Amniotic epithelial cell (primary cell): ENCODE results near the gene HOXA6.
A peak's percentile ranks its signal among the peaks of the same experiment; 100 is the strongest.

Experiments
- DNase-seq: peaks from one replicate; pipeline ENCODE4 v3.0.0-alpha.2; 2010; ENCODE audit warnings: low read depth

Gene HOXA6

DNA sequence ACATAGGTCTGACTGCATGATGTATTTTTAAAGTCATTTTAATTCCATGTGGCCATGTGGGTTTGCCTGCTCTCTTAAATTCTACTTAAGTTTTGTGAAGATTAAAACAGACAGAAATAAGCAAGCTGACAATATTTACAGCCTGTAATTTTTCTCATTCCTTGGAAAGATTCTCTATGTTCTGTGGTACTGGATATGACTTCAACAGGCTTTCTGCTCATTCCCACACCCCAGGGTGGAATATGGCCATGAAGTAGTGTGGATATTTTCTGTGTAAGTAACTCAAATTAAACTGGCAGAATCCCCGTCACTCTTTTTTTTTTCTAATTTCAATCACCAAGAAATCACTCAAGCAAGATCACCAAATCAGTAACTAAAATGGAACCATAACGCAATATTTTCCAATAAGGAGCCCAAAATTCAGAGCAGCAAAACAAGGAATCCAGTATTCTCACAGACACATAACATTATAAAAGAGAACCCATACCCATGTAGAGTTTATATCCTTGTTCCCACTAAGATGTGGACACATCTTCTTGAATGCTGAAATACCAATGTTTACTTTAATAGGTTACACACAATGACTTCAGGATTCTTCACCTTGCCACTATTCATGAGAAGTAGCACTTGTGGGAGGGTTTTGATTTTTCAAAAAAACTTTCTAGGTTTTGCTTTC, 9.8 kb downstream of the HOXA6 start:
- DNase-seq, result no peak

DNA sequence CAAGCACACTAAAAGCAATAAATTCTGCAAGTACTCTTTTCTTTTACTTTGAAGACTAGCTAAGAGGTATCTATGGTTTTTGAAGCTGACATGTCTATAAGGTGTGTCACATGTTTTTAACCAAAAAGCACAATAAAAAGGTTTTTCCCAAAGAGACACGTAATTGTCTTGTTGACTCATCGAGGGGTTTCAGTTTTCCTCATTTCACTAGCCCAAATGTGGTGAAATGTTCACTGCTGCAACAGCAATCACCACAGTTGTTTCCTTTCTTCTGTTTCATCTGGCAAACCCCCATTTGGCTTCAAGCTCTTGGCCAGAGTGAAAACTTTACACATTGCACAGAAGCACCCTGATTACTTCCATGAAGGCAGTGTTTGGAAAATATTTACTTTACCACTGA, 13.2 kb downstream of the HOXA6 start:
- DNase-seq, result peak; percentile 92

GRCh38 chr7:27133409-27134231, 14.0 kb downstream of the HOXA6 start:
- no peak for DNase-seq

DNA sequence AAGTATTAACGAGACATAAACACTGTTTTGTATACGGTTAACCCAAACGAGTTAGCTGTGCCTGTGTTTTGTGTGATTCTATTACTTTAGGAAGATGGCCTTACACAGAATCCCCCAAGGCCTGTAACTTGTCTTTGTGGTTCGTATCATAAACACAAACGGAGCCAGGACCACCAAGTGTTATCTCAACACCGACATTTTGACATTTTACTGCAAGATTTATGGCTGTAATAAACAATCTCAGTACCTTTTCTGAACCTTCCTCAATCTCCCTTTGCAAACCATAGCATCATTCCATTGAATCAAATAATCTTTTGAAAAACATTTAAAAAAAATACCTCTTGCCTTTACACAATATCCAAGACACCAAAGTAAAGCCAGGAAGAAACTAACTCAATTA, 14.6 kb downstream of the HOXA6 start:
- no peak for DNase-seq

DNA sequence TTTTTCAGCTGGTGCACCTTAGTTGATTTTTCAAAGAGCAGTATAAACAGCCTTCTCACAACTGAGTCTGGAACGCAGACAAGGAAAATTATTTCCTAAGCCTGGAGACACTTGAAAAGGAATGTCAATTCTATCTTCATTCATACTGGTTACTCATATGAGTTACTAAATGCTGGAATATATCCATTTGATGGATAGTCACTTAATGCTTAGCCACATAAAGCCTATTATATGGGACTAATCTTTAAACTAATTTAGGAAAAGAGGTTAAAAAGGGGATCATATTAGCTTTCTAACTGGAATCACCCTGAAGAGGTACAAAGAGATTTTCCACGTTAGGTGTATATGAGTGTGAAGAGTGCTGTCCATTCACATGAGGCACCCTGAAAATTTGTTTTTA, 15.4 kb downstream of the HOXA6 start:
- DNase-seq, result peak; percentile 40

DNA sequence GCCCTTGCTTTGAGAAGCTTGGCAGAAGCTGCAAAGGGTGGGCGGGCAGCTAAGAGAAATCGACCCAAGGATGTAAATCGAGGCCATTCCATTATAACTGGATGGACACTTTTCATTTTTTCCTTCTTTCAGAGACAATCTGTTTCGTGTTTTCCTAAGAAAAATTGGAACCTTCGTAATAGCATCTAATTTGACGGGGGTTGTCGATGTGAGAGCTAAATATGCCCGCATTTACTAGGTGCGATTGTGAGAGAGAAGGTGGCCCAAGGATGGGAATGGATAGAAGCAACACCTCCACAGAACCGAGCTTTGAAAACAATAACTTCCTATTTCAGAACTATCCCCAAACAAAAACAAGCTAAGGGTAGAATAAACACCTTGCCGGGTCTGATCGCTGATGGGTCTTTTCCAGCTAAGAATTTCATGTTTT, 16.2 kb downstream of the HOXA6 start:
- DNase-seq, result no peak

GRCh38 chr7:27130540-27131389, 16.8 kb downstream of the HOXA6 start, which contains the start of gene HOXA4:
Gene HOXA4, minus strand, starts transcription at chr7:27130757. Its CDS starts 24 bp downstream, at chr7:27130733.
- DNase-seq, result peak; percentile 82

DNA sequence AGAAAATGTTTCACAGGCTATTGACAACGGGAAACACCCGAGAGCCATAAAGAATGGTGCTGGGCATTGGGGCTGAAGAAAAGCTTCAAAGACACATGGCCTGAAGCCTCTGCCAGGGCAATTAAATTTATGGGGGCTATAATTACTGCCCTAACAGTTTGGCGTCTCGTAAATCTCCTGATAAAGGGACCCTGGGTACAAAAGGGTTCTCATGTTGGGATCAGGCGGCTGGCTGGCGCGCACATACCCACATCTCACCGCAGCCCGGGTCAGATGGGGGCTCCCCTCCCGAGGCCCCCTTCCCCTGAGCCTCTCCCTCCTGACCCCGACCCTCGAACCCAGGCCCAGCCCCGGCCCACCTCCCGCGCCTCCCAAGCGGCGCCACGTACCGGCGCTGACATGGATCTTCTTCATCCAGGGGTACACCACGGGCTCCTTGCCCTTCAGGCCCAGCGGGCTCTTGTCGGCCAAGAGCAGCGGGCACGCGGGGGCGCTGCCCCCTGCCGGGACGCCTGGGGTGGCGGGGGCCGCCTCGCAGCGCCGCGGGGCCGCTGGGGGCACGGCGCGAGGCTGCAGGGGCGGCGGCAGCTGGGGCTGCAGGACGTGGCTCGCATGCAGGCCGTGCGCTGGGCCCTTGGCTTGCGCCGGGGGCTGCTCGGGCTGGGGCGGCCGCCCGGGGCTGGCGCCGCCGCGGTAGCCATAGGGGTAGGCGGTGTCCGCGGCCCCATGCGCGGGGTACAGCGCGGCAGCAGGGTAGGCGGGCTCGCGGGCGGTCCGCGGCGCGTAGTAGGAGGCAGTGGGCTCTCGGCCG, 17.6 kb downstream of the HOXA6 start:
- DNase-seq, result peak; percentile 37

- DNase-seq, result no peak
These were observed 18.5 kb downstream of the HOXA6 start for GRCh38 chr7:27128776-27129728.

- DNase-seq, result peak; percentile 60
These were observed 19.5 kb downstream of the HOXA6 start for GRCh38 chr7:27128034-27128433.

DNA sequence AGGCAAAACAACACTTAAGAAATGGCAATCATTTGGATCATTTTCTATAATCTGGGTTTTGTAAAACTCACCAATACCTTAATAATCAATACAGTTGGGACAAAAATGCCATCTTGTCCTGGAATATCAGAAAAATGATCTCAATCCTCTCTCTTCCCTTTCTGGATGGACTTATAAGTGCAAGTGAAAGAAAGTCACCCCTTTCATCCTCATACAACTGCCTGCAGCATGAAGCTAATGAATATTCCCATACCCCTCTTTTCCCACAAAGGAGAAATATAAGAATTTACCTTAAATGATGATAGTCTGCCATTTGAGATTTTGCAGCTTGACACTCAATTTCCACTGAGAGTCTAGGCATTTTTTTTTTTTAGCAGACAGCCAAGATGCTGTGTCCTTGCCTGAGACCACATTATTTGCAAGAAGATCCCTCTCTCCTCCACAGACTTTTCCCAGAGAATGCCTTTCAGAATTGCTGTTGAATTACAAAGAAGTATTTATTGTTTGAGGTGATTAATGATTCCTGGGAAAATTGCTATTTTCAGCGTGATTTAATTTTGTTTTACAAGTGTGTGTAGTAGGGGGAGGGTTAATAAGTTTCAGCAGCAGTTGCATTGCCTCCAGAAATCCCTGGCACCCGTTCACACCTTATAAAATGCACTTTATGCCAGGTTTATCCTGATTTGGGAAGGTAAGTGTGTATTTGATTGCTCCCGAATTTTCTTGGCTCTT, 20.8 kb downstream of the HOXA6 start:
- DNase-seq, result no peak

DNA sequence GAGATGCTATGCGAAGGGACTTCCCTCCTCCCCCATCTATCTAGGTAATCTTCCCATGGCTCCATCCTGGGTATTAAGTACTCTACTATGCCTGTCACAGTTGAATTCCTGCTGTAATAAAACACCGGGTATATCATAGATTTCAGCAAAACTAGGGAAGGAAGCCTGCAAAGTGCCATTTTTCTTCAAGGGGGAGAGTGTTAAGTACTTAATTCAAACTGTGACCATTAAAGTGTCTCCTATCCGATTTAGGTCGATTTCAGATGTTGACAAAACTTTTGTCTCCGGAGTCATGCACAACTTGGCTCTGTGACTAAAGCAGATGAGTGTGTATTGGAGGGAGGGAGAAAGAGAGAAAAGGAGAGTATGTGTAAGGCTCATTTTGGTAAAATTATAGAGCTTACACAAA, 21.6 kb downstream of the HOXA6 start:
- DNase-seq, result no peak

DNA sequence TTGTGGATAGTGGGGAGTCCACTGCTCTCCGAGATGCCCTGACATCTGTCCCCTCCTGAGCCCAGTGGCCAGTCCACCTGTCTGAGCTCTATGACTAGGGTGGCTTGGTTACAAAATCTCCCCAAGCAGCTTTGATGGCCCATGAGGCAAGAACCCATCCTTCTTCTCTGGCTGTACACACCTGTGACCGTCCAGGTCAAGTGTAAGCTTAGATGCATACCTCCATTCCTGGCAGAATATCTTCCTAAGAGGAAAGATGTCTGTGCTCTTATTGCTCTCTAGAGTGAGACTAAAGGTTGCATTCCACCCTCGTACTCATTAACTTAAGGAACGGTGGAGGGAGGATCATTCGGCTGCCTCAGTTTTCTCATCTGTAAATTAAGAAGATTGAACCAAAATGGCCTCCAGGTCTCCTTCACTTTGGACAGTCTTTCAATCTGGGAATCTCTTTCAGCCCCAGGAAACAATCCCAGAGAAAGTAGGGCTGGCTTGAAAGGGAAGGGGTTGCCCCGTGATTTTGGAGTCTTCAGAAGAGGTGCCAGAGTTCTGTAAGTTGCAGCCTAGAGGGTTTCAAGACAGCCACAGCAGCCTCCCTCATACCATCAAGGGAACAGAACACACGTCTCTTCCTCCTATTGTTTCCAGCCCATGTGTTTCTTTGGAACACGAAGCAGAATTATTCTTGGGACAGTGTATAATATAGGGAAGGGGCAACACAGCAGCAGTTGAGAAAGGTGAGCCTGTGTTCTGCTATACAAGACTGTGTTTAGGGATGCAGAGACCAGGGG, 22.5 kb downstream of the HOXA6 start:
- no peak for DNase-seq

DNA sequence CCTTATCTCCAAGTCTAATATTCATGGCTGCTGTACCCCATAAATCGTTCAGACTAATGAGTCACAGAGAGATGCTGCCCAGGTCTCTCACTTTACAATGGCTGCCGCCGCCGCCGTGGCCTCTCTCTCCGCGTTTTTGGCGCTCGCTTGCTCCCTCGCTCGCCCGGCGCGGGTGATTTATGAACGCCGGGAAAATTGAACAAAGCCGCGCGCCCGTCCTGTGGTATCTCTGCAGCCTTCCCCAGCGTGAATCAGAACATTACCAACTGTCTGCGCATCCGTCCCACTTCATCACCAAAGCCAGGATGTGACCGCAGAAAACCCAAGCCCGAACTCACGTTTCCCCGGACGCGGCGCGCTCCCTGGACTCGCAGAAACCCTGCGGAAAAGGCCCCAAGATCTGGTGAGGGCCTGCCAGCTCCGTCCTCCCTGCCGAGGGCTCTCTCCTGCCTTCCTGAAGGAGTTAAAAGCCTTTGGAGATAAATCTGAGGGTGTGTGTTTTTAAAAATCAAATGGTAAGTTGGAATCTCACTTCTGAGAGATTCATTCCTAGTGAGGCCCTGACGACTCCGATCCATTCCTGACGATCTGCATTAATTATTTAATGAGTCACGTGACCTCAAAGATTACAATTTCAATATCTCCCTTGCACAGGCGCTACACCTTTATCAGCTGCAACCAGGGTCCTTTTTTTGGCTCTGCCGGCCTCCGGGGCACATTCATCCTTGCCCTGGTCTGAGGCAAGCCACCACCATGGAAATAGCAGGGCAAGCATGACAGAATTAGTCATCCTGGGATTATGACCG, 23.3 kb downstream of the HOXA6 start:
- DNase-seq, result peak; percentile 95

DNA sequence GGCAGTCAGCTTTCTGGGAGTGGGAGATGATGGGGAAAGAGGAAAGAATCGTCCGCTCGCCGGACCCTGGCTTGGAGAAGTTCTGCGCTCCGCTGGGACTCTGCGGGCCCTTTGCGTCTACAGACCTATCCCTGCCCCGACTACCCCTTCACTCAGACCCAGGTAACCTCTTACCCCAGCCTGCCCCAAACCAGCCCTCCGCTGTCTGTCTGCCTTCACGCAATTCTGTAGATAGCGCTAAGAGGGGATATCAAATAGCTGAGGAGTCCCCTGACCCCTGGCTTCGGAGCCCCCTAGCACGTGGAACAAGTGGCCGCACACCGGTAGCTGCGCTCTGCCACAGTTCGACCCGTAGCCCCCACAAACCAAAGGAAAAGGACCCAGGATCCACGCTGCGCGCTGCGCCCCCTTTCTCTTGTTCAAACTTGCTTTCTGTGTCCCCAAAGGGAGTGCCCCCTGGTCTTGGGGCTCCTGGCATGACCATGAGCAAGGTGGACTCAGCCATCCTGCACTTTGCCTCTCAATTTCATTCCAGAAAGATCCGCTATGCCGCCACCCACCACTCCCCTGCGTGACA, 24.0 kb downstream of the HOXA6 start:
- DNase-seq, result no peak

DNA sequence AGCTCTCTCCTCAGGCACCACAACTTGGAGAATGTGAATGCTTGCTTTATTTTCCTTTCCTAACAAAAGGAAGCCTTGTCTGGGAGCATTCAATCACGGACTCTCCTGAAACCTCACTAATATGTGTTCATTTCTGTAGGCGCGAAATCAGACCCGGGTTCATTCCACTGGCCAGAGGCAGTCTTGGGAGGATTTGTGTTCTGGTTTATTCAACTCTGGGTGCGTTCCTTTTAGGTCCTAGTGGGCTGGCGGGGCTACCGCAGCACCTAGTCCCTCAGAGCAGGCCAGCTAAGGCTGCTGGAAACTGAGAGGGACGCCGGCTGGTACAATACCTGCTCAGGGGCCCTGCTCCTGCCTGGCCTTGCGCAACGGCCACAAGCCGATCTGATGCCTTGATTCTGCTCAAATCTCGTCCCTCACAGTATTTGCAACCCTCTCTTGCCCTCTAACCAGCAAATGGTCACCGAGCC, 24.5 kb downstream of the HOXA6 start:
- DNase-seq, result no peak

GRCh38 chr7:27122077-27122910, 25.3 kb downstream of the HOXA6 start:
- no peak for DNase-seq
